SK-N-DZ (cell line): Measurements from ENCODE around the gene DUSP2.
"Not testable (repeated sequence)": the region's sequence is repeated elsewhere in the genome, so short reads cannot be mapped to it uniquely, and the experiment has no call there.

ENCODE experiments used
- DNase-seq: peaks from one replicate; pipeline ENCODE4 v3.0.0-alpha.2; 2015; ENCODE audit warnings: low spot score

The DUSP2 gene

DNA sequence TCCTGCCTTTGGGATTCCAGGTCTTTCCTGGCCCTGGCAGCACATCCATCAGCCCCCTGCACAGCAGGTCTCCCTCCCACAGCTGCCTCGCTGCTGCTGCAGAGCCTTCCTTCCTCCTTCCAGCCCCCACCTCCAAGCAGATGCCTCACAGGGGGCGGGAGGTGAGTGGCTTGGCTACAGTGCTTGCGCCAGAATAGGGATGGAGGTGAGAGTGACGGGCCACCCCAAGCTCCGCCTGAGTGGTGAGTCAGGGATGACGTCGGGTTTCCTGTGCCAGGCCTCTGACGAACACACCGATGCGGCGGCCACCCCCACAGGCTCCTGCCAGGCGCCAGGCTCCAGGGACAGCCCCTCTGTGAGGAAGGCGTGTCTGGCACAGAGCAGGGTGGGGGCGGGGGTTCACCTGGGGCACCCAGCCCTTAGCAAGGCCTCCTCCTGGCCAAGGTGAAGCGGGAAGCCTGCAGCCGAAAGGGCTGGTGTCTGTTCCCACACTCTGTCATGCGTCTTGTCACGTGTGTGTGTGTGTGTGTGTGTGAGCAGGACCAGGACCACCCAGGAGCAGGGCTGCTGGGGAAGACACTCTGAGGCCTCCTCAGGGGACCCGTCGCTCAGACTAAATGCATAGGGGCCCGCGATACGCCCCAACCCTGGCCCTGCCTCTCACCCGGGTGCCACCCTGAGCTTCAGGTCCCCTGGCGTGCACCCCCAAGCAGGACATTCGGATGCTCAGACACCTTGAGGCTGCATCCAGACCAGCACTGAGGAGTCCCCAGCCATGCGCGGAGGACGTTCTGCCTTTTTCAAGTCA, 3.4 kb upstream of the DUSP2 start:
- peak; percentile 94 for DNase-seq

- DNase-seq: peak; percentile 56
Measured at GRCh38 chr2:96147593-96148201, 2.5 kb upstream of the DUSP2 start.

DNA sequence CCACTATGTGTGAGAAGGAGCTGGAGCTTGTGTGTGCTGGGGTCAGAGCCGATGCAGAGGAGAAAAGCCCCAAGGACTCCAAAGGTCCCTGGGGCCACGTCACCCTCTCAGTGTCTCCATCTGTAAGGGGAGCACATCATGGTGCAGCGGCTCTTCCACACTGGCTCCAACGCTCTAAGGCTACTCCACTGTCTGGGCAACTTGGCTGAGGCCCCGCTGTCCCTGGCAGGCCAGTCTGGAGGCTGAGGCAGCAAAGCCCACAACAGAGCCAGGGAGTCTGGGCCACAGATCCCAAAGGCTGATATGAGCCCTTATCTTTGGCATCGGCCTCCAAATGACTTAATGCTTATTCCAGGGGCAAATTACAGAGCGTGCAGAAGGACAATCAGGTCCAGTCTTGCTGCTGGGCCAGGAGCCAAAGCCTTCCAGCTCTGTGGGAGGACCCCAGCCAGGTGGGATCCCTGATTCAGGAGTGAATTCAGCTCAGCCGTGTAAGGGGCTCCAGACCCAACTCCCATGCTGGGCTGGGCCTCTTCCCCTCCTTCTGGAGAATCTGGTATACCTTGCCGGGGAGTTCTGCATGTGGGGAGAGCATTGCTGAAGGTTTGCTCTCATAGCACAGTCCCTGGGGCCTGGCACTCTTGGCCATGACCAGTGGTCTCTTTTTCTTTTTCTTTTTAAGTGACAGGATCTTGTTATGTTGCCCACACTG, 1.8 kb upstream of the DUSP2 start:
- peak; percentile 86 for DNase-seq

- DNase-seq: no peak
Measured at GRCh38 chr2:96146153-96146880, 1.1 kb upstream of the DUSP2 start.

GRCh38 chr2:96145848-96146152, 560 bp upstream of the DUSP2 start:
- no peak for DNase-seq

GRCh38 chr2:96144481-96145035, 682 bp downstream of the DUSP2 start:
- no peak for DNase-seq

DNA sequence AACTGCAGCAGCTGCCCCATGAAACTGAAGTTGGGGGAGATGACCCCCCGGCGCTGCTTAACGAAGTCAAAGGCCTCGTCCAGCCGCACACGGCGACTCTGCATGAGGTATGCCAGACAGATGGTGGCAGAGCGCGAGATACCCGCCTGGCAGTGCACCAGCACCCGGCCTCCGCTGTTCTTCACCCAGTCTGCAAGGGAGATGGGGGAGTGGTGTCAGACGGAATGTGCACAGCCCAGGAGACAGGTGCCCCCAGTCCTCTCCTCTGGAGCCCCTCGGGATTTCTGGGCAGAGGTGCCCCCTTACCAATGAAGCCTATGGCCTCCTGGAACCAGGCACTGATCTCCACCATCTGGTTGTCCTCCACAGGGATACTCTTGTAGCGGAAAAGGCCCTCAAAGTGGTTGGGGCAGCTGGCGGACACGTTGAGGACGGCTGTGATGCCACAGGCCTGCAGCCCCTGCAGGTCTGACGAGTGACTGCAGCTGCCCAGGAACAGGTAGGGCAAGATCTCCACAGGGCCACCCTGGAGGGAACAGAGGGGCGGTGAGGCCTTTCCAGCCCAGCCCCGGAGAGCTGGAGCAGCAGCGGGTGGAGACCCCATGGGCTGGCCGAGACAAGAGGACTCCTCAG, 1.3 kb downstream of the DUSP2 start:
- DNase-seq: peak; percentile 32

DNA sequence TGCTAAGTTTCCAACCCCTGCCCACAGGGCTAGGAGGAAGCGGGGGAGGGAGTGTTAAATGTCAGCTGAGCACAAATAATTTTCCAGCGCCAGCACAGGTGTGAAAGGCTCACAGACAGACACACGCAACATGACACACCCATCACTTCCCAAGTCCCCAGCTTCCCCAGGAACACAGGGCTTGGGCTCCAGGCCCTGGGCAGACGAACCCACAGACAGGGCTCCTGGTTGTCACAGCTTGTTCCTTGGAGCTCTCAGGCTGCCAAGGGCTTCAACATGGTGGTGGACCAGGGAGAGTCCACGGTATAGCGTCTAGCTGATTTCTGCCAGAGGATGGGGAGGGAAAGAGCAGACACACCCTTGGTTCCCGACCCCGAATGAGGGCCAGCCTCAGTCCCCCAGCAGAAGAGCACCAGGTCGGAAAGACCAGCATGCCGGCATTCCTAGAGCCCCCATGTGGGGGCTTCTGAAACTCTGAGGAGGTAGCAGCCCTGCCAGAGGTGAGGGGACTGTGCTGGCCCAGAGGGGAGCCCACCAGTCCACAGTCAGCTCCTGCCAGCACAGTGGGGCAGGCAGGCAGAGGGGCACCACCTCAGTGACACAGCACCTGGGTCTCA, 1.9 kb downstream of the DUSP2 start:
- DNase-seq: no peak

DNA sequence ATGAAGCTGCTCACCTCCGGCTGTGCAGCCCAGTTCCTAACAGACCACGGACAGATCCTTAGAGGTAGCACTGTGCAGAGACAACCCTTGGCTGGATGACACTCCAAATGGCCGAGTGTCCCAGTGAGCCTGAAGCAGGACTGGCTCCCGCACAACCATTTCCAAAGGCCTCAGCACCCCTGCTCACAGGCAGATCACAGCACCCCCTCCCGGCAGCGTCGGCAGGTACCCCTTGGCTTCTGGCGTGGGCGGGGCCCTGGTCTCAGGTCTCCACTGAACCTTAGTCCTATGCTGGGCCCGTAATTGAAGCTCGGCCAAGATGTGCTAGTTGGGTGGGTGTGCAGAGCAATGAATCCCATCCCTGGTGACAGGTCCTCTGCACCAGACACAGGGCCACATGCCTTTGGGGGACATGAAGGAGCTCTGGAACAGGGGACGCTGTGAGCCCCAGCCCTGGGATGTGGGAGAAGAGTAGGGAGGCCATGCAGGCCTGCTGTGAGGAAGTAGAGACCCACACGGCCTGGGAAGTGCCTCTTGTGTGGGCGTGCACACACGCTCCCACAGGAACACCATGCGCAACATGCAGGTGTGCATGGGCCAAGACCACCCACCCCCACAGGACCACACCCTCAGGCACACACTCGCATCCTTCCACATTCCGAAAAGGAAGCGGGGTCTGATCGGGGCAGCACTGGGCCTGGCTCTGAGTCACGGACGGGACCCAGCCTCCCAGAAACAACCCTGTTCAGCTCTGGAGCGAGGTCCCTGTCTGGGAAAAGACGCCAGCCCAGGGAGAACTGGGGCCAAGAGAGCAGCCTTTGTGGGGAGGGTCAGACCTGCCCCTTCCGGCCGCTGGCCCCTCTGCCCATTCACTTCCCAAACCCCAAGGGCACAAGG, 2.8 kb downstream of the DUSP2 start:
- no peak for DNase-seq

- not testable (repeated sequence) for DNase-seq
Measured at GRCh38 chr2:96141624-96141967, 3.6 kb downstream of the DUSP2 start.

DNA sequence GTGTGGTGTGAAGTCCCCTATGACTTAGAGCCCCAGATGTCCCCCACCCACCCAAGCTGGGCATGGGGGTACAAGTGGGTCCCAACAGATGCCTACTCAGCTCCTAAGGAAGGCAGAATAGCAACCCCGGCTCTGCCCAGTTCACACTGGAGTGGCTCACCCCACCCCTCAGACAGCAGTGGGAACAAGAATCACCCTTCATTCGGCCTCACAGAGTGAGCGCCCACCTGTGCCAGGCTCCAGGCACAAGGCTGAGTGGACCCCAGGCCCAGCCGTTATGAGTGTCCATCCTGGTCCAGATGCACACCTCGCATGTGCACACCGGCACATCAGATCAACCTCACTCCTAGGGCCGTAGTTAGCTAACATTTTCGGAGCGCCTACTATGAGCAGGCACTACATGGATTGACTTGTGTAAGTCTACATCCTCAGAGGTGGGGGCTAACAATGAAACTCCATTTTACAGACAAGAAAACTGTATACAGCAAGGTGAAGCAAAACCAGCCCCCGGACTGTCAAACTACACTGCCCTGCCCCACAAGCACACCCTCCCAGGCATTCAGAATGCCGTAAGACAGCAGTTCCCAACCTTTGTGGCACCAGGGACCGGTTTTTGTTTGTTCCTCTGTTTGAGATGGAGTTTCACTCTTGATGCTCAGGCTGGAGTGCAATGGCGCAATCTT, 4.2 kb downstream of the DUSP2 start:
- DNase-seq: no peak

GRCh38 chr2:96139181-96139758, 6.0 kb downstream of the DUSP2 start:
- no peak for DNase-seq

DNA sequence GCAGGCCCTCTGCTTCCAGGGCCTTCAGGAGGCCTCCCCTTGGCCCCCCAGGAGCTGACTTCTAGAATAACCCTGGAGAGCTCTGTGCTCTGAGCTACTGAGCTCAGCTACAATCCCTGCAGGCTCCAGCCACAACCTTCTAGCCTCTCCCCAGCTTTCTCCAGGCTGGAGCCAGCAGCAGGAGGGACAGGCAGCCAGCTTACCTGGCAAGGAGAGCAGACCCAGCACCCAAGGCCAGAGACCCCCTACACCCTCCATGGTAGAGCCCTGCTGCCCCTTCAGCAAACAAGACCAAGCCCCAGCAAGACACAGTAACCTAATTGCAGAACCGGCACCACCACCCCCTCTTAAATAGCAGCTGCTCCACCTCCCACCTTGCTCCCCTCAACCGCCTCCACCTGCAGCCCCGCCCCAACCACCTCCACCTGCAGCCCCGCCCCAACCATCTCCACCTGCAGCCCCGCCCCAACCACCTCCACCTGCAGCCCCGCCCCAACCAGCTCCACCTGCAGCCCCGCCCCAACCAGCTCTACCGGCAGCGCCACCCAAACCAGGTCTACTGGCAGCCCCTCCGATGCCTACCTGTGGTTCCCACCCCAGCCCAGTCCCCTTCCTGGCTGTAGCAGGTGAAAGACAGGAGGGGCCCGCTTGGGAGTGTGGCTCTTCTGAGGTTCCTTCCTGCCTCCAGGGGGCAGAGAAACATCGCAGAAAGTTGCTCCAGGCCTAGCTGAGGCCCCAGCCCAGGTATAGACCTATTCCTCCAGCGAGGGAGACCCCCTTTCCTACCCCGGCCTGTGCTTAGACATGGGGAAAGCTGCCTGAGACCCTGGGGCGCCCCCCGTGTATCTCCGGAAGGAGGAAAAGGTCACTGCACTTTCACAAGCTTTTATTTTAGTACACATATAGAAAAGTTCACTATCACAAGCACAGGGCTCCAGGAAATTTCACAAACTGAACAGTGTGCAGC, 6.8 kb downstream of the DUSP2 start, which contains the start of gene ASTL:
Gene ASTL, minus strand, starts transcription at position 324 of the 967 bp plus-strand sequence. Its CDS starts 66 bp downstream, at position 258.
- peak; percentile 53 for DNase-seq

GRCh38 chr2:96137321-96138178, 7.7 kb downstream of the DUSP2 start:
- DNase-seq: no peak

DNA sequence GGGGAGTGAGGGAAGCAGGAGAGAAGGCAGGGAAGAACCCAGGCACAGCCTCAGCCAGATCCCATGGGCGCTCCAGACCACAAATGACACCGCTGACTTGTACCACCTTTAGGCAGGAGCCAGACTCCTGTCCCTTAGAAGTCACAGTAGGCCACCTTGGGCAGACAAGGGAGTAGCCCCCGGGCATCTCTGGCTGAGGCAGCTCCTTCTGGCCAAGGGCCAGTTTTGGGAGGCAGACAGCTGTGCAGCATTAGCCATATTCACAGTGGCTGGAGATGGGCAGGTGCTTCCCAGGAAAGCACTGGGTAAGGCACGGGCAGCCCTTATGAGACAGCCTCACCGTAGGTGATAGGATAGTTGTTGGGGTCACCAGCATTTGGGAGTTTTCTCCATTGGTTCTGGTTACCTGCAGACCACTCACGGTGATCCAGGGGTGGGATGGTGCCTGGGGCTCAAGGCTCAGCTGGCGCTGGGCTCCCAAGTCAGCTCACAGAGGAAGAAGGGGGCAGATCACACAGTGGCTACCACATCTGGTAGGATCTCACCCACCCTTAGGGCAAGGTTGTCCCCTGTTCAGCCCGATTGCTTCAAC, 9.0 kb downstream of the DUSP2 start:
- DNase-seq: no peak

DNA sequence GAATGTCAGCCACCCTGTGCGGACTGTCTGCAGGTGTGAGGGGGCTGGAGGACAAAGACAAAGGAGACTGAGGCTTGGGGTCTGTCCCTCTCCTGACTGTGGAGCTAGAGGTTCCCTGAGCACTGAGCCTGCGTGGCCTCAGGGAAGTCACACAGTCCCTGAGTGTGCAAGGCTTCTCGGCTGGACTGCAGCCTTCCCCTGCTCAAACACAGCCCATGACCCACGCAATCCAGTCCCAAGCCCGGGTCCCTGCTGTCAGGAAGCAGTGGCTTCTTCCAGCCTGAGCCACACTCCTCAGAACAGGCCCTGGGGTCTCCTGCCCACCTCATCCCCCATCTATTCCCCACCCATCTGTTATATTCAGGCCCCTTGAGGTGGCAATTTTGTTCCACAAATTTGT, 9.6 kb downstream of the DUSP2 start:
- DNase-seq: no peak
